BJ (cell line): ENCODE data around the gene ALG8. TPM values are rescaled to one million over a fixed set of nuclear protein-coding genes. Genes with fewer than 3 reads are reported as not detected.
A peak's percentile ranks its signal among the peaks of the same experiment; 100 is the strongest.

ENCODE experiments used
- CTCF ChIA-PET: fragments of 350-600 bp; formaldehyde crosslinking; extraction: SDS; loops from one replicate; lab custom pipeline; 2021; ENCODE audit warnings: antibody characterized with exemption, inconsistent platforms; lab: Yijun Ruan, JAX
- POLR2A ChIA-PET: fragments of 300-600 bp; sonication (Branson Sonifier 250); formaldehyde crosslinking; extraction: SDS; loops from one replicate; lab custom pipeline; 2021; ENCODE audit warnings: antibody characterized with exemption; lab: Charles Lee
- DNase-seq: peaks from one replicate; pipeline ENCODE4 v3.0.0-alpha.2; 2011; ENCODE audit warnings: low read depth
- H3K27me3 ChIP-seq: 2 replicates; pipeline ENCODE4 v1.6.0; 2011; ENCODE audit warnings: low read length; ENCODE audit not compliant: control insufficient read depth, insufficient read depth
- H3K36me3 ChIP-seq: 2 replicates; pipeline ENCODE4 v1.5.1; 2011; ENCODE audit warnings: low read length; ENCODE audit not compliant: control insufficient read depth, insufficient read depth
- H3K4me3 ChIP-seq: 2 replicates; pipeline ENCODE4 v1.5.1; 2011; ENCODE audit warnings: low read depth, mild to moderate bottlenecking, control low read depth, low read length
- CTCF ChIP-seq: IDR thresholded peaks from 2 replicates; pipeline ENCODE4 v1.5.1; 2011; ENCODE audit warnings: low read depth, mild to moderate bottlenecking, control low read depth, inconsistent platforms, low read length, moderate library complexity; ENCODE audit not compliant: insufficient read depth
- polyA minus RNA-seq: library from RNA; depleted of rRNA, polyadenylated mRNA; stranded (reverse); fragments of >200 nt; gene quantifications from 2 replicates; pipeline ENCODE4 v1.2.3, GENCODE V29; 2011; rRNA and poly(A)+ RNA removed
- polyA plus RNA-seq: library from polyadenylated mRNA; depleted of rRNA; stranded (reverse); fragments of >200 nt; gene quantifications from 2 replicates; pipeline ENCODE4 v1.2.3, GENCODE V29; 2011; rRNA removed

Gene ALG8
- 33.9 and 69.3 TPM in 2 replicates for polyA plus RNA-seq
- polyA minus RNA-seq, result 23.4 and 29.0 TPM in 2 replicates

GRCh38 chr11:78139422-78140391 is at the start of gene ALG8:
ALG8 (minus strand) TSS chr11:78139626; CDS start chr11:78139588, 38 bp downstream.
- no peaks in the 10 kb centered on the region for H3K27me3 ChIP-seq
- peak; percentile 82 for DNase-seq

GRCh38 chr11:78188286-78189173 is 49.1 kb upstream of the ALG8 start, which contains the start of the genes KCTD21 and USP35:
KCTD21 (minus strand) TSS chr11:78188626; CDS start chr11:78174554, 14,072 bp downstream.
USP35 (plus strand) TSS chr11:78188919; CDS start chr11:78196246, 7,327 bp downstream.
- Histone ChIP-seq H3K36me3 (no peaks in the 10 kb centered on the region), H3K27me3 (no peaks in the 10 kb centered on the region), H3K4me3 (peak within 1 kb of the TSS; percentile 62)
- no peak for TF ChIP-seq CTCF
- POLR2A ChIA-PET, result interaction anchor here (1.1 kb wide), 1 partner anchor 194 kb away, joined by 4 read pairs; the partner anchor contains the start of gene INTS4
- CTCF ChIA-PET, result interaction anchor here (0.6 to 2.1 kb wide), 3 partner anchors 43 to 141 kb away, joined by 3 to 4 read pairs (median 3); no protein-coding TSS in a partner anchor
- DNase-seq, result peak; percentile 82

More at GRCh38 chr11:78139422-78140391, at the start of gene ALG8:
- Histone ChIP-seq H3K36me3 (0 out of 2 replicates have a peak, but pooled peaks cover 2% of the 10 kb centered on the region), H3K4me3 (peak within 1 kb of the TSS; percentile 92)
- TF ChIP-seq CTCF, result no peak
- POLR2A ChIA-PET, result no interaction called here
- CTCF ChIA-PET, result interaction anchor here (0.6 to 2.1 kb wide), 5 partner anchors 10 to 295 kb away, joined by 3 to 6 read pairs (median 4); no protein-coding TSS in a partner anchor

- no peak for DNase-seq
- no peak for TF ChIP-seq CTCF
- Histone ChIP-seq H3K36me3 (peaks cover 1% of the 10 kb centered on the region), H3K27me3 (no peaks in the 10 kb centered on the region), H3K4me3 (peak overlapping the region; percentile 62)
- ChIA-PET CTCF (interaction anchor here (1.0 to 2.1 kb wide), 2 partner anchors 44 to 140 kb away, joined by 3 to 4 read pairs; no protein-coding TSS in a partner anchor), POLR2A (no interaction called here)
Observed at GRCh38 chr11:78187366-78188285, 48.2 kb upstream of the ALG8 start.

- H3K36me3 ChIP-seq, result peaks cover 7% of the 10 kb centered on the region
- POLR2A ChIA-PET, result no interaction called here
- CTCF ChIA-PET, result interaction anchor here (0.6 kb wide), 1 partner anchor 93 kb away, joined by 3 read pairs; no protein-coding TSS in a partner anchor
- no peak for DNase-seq
- TF ChIP-seq CTCF, result no peak
- H3K4me3 ChIP-seq, result no peak overlapping the region
- no peaks in the 10 kb centered on the region for H3K27me3 ChIP-seq
Observed at GRCh38 chr11:78181185-78181584, 41.8 kb upstream of the ALG8 start.
